ENCODE data around the gene GPR155.
"Not testable (repeated sequence)": the region's sequence is repeated elsewhere in the genome, so short reads cannot be mapped to it uniquely, and the experiment has no call there.

GPR155 gene

GRCh38 chr2:174439323-174439722, 47.5 kb downstream of the GPR155 start:
- in situ Hi-C loops (cut with HindIII; ENCODE audit: low sequenced_read_pairs): no loop called here

GRCh38 chr2:174438146-174438886, 48.5 kb downstream of the GPR155 start:
- in situ Hi-C loops (cut with HindIII; ENCODE audit: low sequenced_read_pairs): no loop called here

- in situ Hi-C loops (cut with HindIII; ENCODE audit: low sequenced_read_pairs): no loop called here
Observed at GRCh38 chr2:174436351-174436750, 50.5 kb downstream of the GPR155 start.

GRCh38 chr2:174431902-174432301, 54.9 kb downstream of the GPR155 start:
- in situ Hi-C loops (cut with HindIII; ENCODE audit: low sequenced_read_pairs): no loop called here

- in situ Hi-C loops (cut with HindIII; ENCODE audit: low sequenced_read_pairs): no loop called here
Observed at GRCh38 chr2:174430066-174430465, 56.8 kb downstream of the GPR155 start.

GRCh38 chr2:174428214-174428613, 58.6 kb downstream of the GPR155 start:
- in situ Hi-C loops (cut with HindIII; ENCODE audit: low sequenced_read_pairs): no loop called here

GRCh38 chr2:174412256-174412655, 74.6 kb downstream of the GPR155 start:
- in situ Hi-C loops (cut with HindIII; ENCODE audit: low sequenced_read_pairs): no loop called here

GRCh38 chr2:174410039-174410438, 76.8 kb downstream of the GPR155 start:
- in situ Hi-C loops (cut with HindIII; ENCODE audit: low sequenced_read_pairs): not testable (repeated sequence)

- in situ Hi-C loops (cut with HindIII; ENCODE audit: low sequenced_read_pairs): no loop called here
Observed at GRCh38 chr2:174403628-174404027, 83.2 kb downstream of the GPR155 start.

- in situ Hi-C loops (cut with HindIII; ENCODE audit: low sequenced_read_pairs): no loop called here
Observed at GRCh38 chr2:174400853-174401252, 86.0 kb downstream of the GPR155 start.

GRCh38 chr2:174399171-174399570, 87.7 kb downstream of the GPR155 start:
- in situ Hi-C loops (cut with HindIII; ENCODE audit: low sequenced_read_pairs): no loop called here

- in situ Hi-C loops (cut with HindIII; ENCODE audit: low sequenced_read_pairs): no loop called here
Observed at GRCh38 chr2:174397773-174398172, 89.1 kb downstream of the GPR155 start.

GRCh38 chr2:174395969-174396630, 90.7 kb downstream of the GPR155 start:
- in situ Hi-C loops (cut with HindIII; ENCODE audit: low sequenced_read_pairs): no loop called here

GRCh38 chr2:174395284-174395968, 91.4 kb downstream of the GPR155 start, which contains the start of gene SCRN3:
SCRN3 (plus strand) TSS chr2:174395730; CDS start chr2:174398284, 2,554 bp downstream.
- in situ Hi-C loops (cut with HindIII; ENCODE audit: low sequenced_read_pairs): no loop called here

- in situ Hi-C loops (cut with HindIII; ENCODE audit: low sequenced_read_pairs): no loop called here
Observed at GRCh38 chr2:174392706-174393105, 94.1 kb downstream of the GPR155 start.

GRCh38 chr2:174390303-174390702, 96.5 kb downstream of the GPR155 start:
- in situ Hi-C loops (cut with HindIII; ENCODE audit: low sequenced_read_pairs): not testable (repeated sequence)

- in situ Hi-C loops (cut with HindIII; ENCODE audit: low sequenced_read_pairs): no loop called here
Observed at GRCh38 chr2:174389542-174389941, 97.3 kb downstream of the GPR155 start.

GRCh38 chr2:174388706-174389105, 98.1 kb downstream of the GPR155 start:
- in situ Hi-C loops (cut with HindIII; ENCODE audit: low sequenced_read_pairs): not testable (repeated sequence)

GRCh38 chr2:174385201-174385600, 101.6 kb downstream of the GPR155 start:
- in situ Hi-C loops (cut with HindIII; ENCODE audit: low sequenced_read_pairs): no loop called here

GRCh38 chr2:174383796-174384195, 103.0 kb downstream of the GPR155 start:
- in situ Hi-C loops (cut with HindIII; ENCODE audit: low sequenced_read_pairs): no loop called here
